Pancreas (tissue), 10 donors: ENCODE results near the gene NOS1. TPM values are rescaled to one million over a fixed set of nuclear protein-coding genes. Genes with fewer than 3 reads are reported as not detected.

ENCODE experiments used
- ATAC-seq, 4 donors: fragments of 200-7000 bp; cut with Tn5 transposase; one replicate each; pipeline versions ENCODE4 v1.8.0 to v1.9.1; 2020; ENCODE audit warnings: mild to moderate bottlenecking in 4 of 4, moderate library complexity in 4 of 4
- DNase-seq, 6 donors: peaks; one replicate each; pipeline ENCODE4 v3.0.0-alpha.2; 2020
- FAIRE-seq: peaks from 2 replicates; lab custom pipeline; 2012; peaks lifted over from hg19 to GRCh38; lab: Jason Lieb, UNC
- H3K27ac ChIP-seq, 4 donors: fragments of 200-600 bp; sonication (generic); 1 replicate in 3 of 4; 2 replicates in 1 of 4; pipeline versions ENCODE4 v1.5.0 to v1.8.0; 2020
- H3K27me3 ChIP-seq, 4 donors: fragments of 200-600 bp; one replicate each; pipeline ENCODE4 v1.8.0; 2021
- H3K36me3 ChIP-seq, 3 donors: fragments of 200-600 bp; sonication (generic) in 1 of 3; one replicate each; pipeline versions ENCODE4 v1.5.0 to v1.8.0; 2020 to 2021
- H3K4me1 ChIP-seq, 3 donors: fragments of 200-600 bp; one replicate each; pipeline ENCODE4 v1.8.0; 2021
- H3K4me3 ChIP-seq, 4 donors: fragments of 200-600 bp; sonication (generic) in 2 of 4; one replicate each; pipeline versions ENCODE4 v1.5.0 to v1.8.0; 2020 to 2021
- H3K9me3 ChIP-seq, 4 donors: fragments of 200-600 bp; one replicate each; pipeline ENCODE4 v1.8.0; 2021
- WGBS, 2 donors: extraction: QIAGEN DNeasy Blood & Tissue Kit; methylation state at CpG; one replicate each; pipeline ENCODE4 v1.1.7; 2013; 5-methylcytosine and 5-hydroxymethylcytosine counted together
- intact Hi-C, 3 donors: fragments of 100-400 bp; cut with DNase I; formaldehyde crosslinking; loops; one replicate each; pipeline versions ENCODE4 v1.11.1 to v1.14.2; 2022
- polyA plus RNA-seq, 2 donors: library from polyadenylated mRNA; stranded (reverse); fragments of 200-250 nt; gene quantifications; one replicate each; pipeline ENCODE4 v1.2.3, GENCODE V29; 2013
- total RNA-seq, 6 donors: library from RNA; stranded (reverse); fragmentation: NEBNext Ultra II Directional in 4 of 6; extraction: Animal tissue kit (Norgen Biotek cat#: 25700) in 4 of 6; gene quantifications; one replicate each; pipeline versions ENCODE4 v1.2.1 to v1.2.4, GENCODE V29; 2021 to 2023
- TF ChIP-seq, protein P1 (sequence below), 4 donors: fragments of 200-600 bp; sonication (generic) in 3 of 4; IDR thresholded peaks; one replicate each; pipeline versions ENCODE4 v1.5.0 to v1.8.0; 2021; ENCODE audit warnings: antibody characterized with exemption in 4 of 4
- donor health status: healthy with polysubstance abuse.
- donor health status: DM: no; HTN: no; CAD: no; lungs with moderate emphysema.
- donor health status: DM: no; HTN: no; CAD: no.
- donor health status: control.
- donor health status: control.
- donor health status: Bipolar disorder and iron deficiency.
- donor health status: DM: yes; HTN: yes; CAD: no.
- donor health status: DM: no; HTN: no; CAD: no.
- donor health status: DM: no; HTN: no; CAD: no.
- donor health status: DM: yes; HTN: yes; CAD: no.

NOS1 gene
- total and polyA plus RNA-seq, 8 donors, result 0.14 to 2.0 (median 0.91) TPM

DNA sequence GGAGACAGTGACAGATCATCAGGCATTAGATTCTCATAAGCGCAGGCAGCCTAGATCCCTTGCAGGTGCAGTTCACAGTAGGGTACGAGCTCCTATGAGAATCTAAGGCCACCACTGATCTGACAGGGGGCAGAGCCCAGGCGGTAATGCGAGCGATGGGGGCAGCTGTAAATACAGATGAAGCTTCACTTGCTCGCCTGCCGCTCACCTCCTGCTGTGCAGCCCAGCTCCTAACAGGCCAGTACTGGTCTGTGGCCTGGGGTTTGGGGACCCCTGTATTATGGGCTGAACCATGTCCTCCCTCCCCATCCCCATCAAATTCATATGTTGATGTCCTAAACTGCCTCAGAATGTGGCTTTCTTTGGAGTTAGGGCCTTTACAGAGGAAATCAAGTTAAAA, 63.2 kb downstream of the NOS1 start:
- Histone ChIP-seq H3K27me3 (no peaks in the 10 kb centered on the region), H3K4me3 (no peak overlapping the region), H3K4me1 (no peaks in the 10 kb centered on the region), H3K36me3 (no peaks in the 10 kb centered on the region), H3K27ac (no peak overlapping the region), H3K9me3 (no peaks in the 10 kb centered on the region)
- DNase-seq, result no peak
- intact Hi-C loops, result no loop called here
- 96 to 97% methylated on average over 7 of the region's 7 CpGs for WGBS, 2 donors
- TF ChIP-seq, protein P1, sequence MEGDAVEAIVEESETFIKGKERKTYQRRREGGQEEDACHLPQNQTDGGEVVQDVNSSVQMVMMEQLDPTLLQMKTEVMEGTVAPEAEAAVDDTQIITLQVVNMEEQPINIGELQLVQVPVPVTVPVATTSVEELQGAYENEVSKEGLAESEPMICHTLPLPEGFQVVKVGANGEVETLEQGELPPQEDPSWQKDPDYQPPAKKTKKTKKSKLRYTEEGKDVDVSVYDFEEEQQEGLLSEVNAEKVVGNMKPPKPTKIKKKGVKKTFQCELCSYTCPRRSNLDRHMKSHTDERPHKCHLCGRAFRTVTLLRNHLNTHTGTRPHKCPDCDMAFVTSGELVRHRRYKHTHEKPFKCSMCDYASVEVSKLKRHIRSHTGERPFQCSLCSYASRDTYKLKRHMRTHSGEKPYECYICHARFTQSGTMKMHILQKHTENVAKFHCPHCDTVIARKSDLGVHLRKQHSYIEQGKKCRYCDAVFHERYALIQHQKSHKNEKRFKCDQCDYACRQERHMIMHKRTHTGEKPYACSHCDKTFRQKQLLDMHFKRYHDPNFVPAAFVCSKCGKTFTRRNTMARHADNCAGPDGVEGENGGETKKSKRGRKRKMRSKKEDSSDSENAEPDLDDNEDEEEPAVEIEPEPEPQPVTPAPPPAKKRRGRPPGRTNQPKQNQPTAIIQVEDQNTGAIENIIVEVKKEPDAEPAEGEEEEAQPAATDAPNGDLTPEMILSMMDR (IDR thresholded peaks at IDR 0.05), result no peak
- FAIRE-seq, result no peak
- no peak for ATAC-seq

DNA sequence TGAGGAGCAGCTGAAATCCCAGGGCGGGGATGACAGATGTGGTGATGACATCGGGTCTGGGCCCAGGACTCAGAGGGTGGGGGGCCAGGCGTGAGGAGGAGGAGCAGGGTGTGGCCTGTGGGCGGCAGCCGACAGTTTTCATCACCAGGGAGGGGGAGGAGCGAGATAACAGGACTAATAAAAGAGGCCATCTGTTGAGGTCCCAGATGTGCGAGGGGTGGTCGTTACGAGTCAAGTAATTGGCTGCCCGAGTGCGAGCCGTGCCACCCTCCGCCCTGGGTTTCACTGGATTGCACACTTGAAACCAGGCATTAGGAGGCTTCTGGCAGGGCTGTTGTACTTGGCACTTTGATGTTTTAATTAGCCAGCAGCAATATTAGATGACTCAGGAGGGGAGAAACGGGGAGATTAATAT, 67.2 kb downstream of the NOS1 start:
- ATAC-seq (no peak), DNase-seq (no peak), FAIRE-seq (no peak)
- no peaks in the 10 kb centered on the region for H3K9me3 ChIP-seq
- 62% methylated on average over 13 to 14 of the region's 14 CpGs for WGBS, 2 donors
- no peaks in the 10 kb centered on the region for H3K27me3 ChIP-seq
- no peak overlapping the region for H3K27ac ChIP-seq
- no peaks in the 10 kb centered on the region for H3K36me3 ChIP-seq
- H3K4me3 ChIP-seq, result no peak overlapping the region
- TF ChIP-seq, protein P1 (IDR thresholded peaks at IDR 0.05), result no peak
- intact Hi-C loops, result no loop called here
- no peaks in the 10 kb centered on the region for H3K4me1 ChIP-seq

DNA sequence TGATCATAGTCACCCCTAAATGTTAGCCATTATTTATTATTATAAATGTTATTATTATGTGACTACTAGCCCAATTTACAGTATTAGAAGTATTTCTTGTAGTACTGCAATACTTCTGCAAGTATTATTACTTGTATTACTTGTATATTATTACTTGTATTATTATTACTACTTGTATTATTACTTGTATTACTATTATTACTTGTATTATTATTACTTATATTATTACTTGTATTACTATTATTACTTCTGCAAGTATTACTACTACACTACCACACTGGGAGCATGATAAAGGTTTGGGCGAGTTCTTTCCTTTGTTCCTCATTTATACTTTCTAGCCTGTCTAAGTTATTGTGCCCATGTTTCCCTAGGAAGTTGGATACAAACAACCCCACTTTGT, 67.9 kb downstream of the NOS1 start:
- no peak overlapping the region for H3K4me3 ChIP-seq
- H3K27me3 ChIP-seq, result no peaks in the 10 kb centered on the region
- no peak for DNase-seq
- FAIRE-seq, result no peak
- ATAC-seq, result no peak
- TF ChIP-seq, protein P1 (IDR thresholded peaks at IDR 0.05), result no peak
- intact Hi-C loops, result no loop called here
- 80 to 85% methylated on average over 1 of the region's 1 CpG for WGBS, 2 donors
- no peaks in the 10 kb centered on the region for H3K4me1 ChIP-seq
- no peaks in the 10 kb centered on the region for H3K9me3 ChIP-seq
- no peak overlapping the region for H3K27ac ChIP-seq
- H3K36me3 ChIP-seq, result no peaks in the 10 kb centered on the region

DNA sequence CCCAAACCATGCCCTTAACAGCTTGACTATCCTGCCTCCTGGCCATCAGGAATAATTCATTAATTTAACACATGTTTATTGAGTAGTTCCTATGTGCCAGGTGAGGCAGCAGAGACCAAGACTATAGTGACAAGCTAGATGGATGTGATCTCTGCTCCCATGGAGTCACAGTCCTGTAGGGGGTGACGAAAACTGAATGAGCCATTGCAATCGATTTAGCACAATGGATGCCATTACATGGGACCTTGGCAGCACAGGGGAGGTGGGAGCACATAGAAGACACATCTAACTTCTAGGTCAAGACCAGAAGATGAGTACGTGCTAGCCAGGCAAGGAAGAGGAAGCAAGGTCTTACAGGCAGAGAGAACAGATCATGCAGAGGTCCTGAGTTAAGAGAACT, 68.7 kb downstream of the NOS1 start:
- intact Hi-C loops, result no loop called here
- TF ChIP-seq, protein P1 (IDR thresholded peaks at IDR 0.05), result no peak
- no peak for FAIRE-seq

DNA sequence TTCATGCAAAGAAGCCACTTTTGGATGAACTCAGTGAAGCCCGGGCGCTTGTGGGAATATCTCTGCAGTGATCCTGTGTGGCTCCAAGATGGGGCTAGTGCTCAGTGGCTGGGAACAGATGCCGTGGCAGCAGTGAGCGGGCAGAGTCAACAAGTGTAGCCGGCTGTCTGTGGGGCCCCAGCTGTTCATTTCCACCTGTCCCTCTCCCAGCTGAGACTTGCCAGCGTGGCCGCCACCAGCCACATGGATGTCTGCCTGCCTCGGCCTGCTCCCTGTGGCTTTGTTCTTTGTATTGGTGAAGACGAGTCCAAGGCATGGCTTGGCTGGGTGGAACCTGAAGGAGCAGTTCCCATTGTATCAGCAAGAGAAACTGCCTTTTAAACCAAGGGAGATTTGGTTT, 77.3 kb downstream of the NOS1 start:
- peak in 2 of 4 donors; percentile 41 to 44 for ATAC-seq
- TF ChIP-seq, protein P1 (IDR thresholded peaks at IDR 0.05), result no peak
- no peak for FAIRE-seq
- no peak for DNase-seq
- Histone ChIP-seq H3K27me3 (no peaks in the 10 kb centered on the region), H3K4me3 (no peak overlapping the region), H3K27ac (no peak overlapping the region), H3K4me1 (no peaks in the 10 kb centered on the region), H3K9me3 (no peaks in the 10 kb centered on the region), H3K36me3 (no peaks in the 10 kb centered on the region)
- 85 to 87% methylated on average over 9 of the region's 9 CpGs for WGBS, 2 donors
- intact Hi-C loops, result no loop called here

More for the DNA sequence above, 68.7 kb downstream of the NOS1 start:
- no peak overlapping the region for H3K27ac ChIP-seq
- 91 to 94% methylated on average over 3 of the region's 3 CpGs for WGBS, 2 donors
- ATAC-seq (no peak), DNase-seq (no peak)
- H3K36me3 ChIP-seq, result no peaks in the 10 kb centered on the region
- no peak overlapping the region for H3K4me3 ChIP-seq
- H3K27me3 ChIP-seq, result no peaks in the 10 kb centered on the region
- no peaks in the 10 kb centered on the region for H3K9me3 ChIP-seq
- no peaks in the 10 kb centered on the region for H3K4me1 ChIP-seq
